ENCODE measurements around the gene CRAT. TPM values are rescaled to one million over a fixed set of nuclear protein-coding genes. Genes with fewer than 3 reads are reported as not detected.
"Not testable (repeated sequence)": the region's sequence is repeated elsewhere in the genome, so short reads cannot be mapped to it uniquely, and the experiment has no call there.

The CRAT gene
- total and polyA plus RNA-seq, 2 experiments from 2014 or later, result 4.6 to 9.9 TPM

DNA sequence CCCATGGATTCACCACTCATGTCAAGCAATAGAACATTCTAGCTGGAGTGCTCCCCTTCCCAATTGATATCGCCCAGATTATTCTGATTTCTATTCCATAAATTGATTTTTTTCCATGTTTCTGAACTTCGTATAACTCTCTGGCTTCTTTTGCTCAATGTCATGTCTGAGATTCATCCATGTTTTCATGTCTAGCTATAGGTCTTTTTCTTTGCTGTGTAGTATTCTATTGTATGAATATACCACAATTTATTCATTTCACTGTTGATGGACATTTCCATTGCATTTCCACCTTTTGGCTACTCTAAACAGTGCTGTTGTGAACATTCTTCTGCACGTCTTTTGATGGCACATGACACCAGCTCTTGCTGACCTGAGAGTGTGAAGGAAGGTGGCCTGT is 20.2 kb upstream of the CRAT start:
- no peak for ATAC-seq
- DNase-seq (ENCODE audit: low spot score), result no peak
- no peak overlapping the region for H3K4me3 ChIP-seq
- peaks cover 13% of the 10 kb centered on the region for H3K4me1 ChIP-seq (ENCODE audit: insufficient read depth)
- H3K27ac Mint-ChIP-seq, result no peak overlapping the region
- H3K36me3 Mint-ChIP-seq (ENCODE audit: low read depth), result peaks cover 61% of the 10 kb centered on the region
- peaks cover 17% of the 10 kb centered on the region; the same call in 1 of the 2 replicates for H3K36me3 ChIP-seq (ENCODE audit: insufficient read depth)
- H3K27ac ChIP-seq (ENCODE audit: low read depth), result no peak overlapping the region
- no peaks in the 10 kb centered on the region for H3K9me2 ChIP-seq (ENCODE audit: insufficient read depth)
- no peak overlapping the region for H3K4me3 Mint-ChIP-seq
- H4K20me1 ChIP-seq (replicated peaks; ENCODE audit: insufficient read depth), result 0 out of 2 replicates have a peak, but pooled peaks cover 2% of the 10 kb centered on the region
- no peaks in the 10 kb centered on the region for H3K27me3 ChIP-seq (ENCODE audit: insufficient read depth)
- H2AFZ ChIP-seq, result no peak overlapping the region
- H3K9me3 Mint-ChIP-seq, result no peaks in the 10 kb centered on the region
- peaks cover 6% of the 10 kb centered on the region for H3K27me3 Mint-ChIP-seq (ENCODE audit: insufficient read depth, low read depth, poor library complexity)
- 0 out of 2 replicates have a peak, but pooled peaks cover 9% of the 10 kb centered on the region for H3K79me2 ChIP-seq (replicated peaks; ENCODE audit: insufficient read depth)
- peaks cover 10% of the 10 kb centered on the region; the same call in 1 of the 2 replicates for H3F3A ChIP-seq (replicated peaks; ENCODE audit: low read depth)
- peaks cover 22% of the 10 kb centered on the region for H3K4me1 Mint-ChIP-seq
- no peak overlapping the region for H3K4me2 ChIP-seq
- TF ChIP-seq ZNF331 (CRISPR knock-in tag; IDR thresholded peaks at IDR 0.05; ENCODE audit: low read depth), result no peak
- no peak for TF ChIP-seq ZNF114 (CRISPR knock-in tag; IDR thresholded peaks at IDR 0.05)
- TF ChIP-seq REST (IDR thresholded peaks at IDR 0.05; ENCODE audit: unreplicated experiment), result no peak
- TF ChIP-seq, protein P1, sequence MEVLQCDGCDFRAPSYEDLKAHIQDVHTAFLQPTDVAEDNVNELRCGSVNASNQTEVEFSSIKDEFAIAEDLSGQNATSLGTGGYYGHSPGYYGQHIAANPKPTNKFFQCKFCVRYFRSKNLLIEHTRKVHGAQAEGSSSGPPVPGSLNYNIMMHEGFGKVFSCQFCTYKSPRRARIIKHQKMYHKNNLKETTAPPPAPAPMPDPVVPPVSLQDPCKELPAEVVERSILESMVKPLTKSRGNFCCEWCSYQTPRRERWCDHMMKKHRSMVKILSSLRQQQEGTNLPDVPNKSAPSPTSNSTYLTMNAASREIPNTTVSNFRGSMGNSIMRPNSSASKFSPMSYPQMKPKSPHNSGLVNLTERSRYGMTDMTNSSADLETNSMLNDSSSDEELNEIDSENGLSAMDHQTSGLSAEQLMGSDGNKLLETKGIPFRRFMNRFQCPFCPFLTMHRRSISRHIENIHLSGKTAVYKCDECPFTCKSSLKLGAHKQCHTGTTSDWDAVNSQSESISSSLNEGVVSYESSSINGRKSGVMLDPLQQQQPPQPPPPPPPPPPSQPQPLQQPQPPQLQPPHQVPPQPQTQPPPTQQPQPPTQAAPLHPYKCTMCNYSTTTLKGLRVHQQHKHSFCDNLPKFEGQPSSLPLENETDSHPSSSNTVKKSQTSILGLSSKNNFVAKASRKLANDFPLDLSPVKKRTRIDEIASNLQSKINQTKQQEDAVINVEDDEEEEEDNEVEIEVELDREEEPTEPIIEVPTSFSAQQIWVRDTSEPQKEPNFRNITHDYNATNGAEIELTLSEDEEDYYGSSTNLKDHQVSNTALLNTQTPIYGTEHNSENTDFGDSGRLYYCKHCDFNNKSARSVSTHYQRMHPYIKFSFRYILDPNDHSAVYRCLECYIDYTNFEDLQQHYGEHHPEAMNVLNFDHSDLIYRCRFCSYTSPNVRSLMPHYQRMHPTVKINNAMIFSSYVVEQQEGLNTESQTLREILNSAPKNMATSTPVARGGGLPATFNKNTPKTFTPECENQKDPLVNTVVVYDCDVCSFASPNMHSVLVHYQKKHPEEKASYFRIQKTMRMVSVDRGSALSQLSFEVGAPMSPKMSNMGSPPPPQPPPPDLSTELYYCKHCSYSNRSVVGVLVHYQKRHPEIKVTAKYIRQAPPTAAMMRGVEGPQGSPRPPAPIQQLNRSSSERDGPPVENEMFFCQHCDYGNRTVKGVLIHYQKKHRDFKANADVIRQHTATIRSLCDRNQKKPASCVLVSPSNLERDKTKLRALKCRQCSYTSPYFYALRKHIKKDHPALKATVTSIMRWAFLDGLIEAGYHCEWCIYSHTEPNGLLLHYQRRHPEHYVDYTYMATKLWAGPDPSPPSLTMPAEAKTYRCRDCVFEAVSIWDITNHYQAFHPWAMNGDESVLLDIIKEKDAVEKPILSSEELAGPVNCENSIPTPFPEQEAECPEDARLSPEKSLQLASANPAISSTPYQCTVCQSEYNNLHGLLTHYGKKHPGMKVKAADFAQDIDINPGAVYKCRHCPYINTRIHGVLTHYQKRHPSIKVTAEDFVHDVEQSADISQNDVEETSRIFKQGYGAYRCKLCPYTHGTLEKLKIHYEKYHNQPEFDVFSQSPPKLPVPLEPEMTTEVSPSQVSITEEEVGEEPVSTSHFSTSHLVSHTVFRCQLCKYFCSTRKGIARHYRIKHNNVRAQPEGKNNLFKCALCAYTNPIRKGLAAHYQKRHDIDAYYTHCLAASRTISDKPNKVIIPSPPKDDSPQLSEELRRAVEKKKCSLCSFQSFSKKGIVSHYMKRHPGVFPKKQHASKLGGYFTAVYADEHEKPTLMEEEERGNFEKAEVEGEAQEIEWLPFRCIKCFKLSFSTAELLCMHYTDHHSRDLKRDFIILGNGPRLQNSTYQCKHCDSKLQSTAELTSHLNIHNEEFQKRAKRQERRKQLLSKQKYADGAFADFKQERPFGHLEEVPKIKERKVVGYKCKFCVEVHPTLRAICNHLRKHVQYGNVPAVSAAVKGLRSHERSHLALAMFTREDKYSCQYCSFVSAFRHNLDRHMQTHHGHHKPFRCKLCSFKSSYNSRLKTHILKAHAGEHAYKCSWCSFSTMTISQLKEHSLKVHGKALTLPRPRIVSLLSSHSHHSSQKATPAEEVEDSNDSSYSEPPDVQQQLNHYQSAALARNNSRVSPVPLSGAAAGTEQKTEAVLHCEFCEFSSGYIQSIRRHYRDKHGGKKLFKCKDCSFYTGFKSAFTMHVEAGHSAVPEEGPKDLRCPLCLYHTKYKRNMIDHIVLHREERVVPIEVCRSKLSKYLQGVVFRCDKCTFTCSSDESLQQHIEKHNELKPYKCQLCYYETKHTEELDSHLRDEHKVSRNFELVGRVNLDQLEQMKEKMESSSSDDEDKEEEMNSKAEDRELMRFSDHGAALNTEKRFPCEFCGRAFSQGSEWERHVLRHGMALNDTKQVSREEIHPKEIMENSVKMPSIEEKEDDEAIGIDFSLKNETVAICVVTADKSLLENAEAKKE (CRISPR knock-in tag; IDR thresholded peaks at IDR 0.05), result no peak
- no peak for TF ChIP-seq EZH2 (IDR thresholded peaks at IDR 0.05; ENCODE audit: low read depth, unreplicated experiment)
- no peak for TF ChIP-seq POLR2AphosphoS5 (IDR thresholded peaks at IDR 0.05; ENCODE audit: low read depth)
- TF ChIP-seq JUNB (IDR thresholded peaks at IDR 0.05; ENCODE audit: unreplicated experiment), result no peak
- TF ChIP-seq EZH2phosphoT487 (IDR thresholded peaks at IDR 0.05; ENCODE audit: unreplicated experiment), result no peak
- no peak for TF ChIP-seq CREB1 (CRISPR knock-in tag; IDR thresholded peaks at IDR 0.05; ENCODE audit: low read depth)
- TF ChIP-seq, protein P2, sequence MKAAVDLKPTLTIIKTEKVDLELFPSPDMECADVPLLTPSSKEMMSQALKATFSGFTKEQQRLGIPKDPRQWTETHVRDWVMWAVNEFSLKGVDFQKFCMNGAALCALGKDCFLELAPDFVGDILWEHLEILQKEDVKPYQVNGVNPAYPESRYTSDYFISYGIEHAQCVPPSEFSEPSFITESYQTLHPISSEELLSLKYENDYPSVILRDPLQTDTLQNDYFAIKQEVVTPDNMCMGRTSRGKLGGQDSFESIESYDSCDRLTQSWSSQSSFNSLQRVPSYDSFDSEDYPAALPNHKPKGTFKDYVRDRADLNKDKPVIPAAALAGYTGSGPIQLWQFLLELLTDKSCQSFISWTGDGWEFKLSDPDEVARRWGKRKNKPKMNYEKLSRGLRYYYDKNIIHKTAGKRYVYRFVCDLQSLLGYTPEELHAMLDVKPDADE (IDR thresholded peaks at IDR 0.05), result no peak
- no peak for TF ChIP-seq NANOG (IDR thresholded peaks at IDR 0.05; ENCODE audit: borderline replicate concordance)
- no peak for TF ChIP-seq STAT1 (IDR thresholded peaks at IDR 0.05; ENCODE audit: unreplicated experiment)

GRCh38 chr9:129130271-129130670 is 19.7 kb upstream of the CRAT start:
- H3K4me2 ChIP-seq; H3K4me3 Mint-ChIP-seq; ATAC-seq; H3K27ac Mint-ChIP-seq; DNase-seq (ENCODE audit: low spot score); H3K4me3 ChIP-seq; H3K27me3 Mint-ChIP-seq (ENCODE audit: insufficient read depth, low read depth, poor library complexity); H3K9me2 ChIP-seq (ENCODE audit: insufficient read depth); H3K9me3 Mint-ChIP-seq; H2AFZ ChIP-seq; H3K27me3 ChIP-seq (ENCODE audit: insufficient read depth); H4K20me1 ChIP-seq (replicated peaks; ENCODE audit: insufficient read depth); H3K27ac ChIP-seq (ENCODE audit: low read depth): not testable (repeated sequence)
- Mint-ChIP-seq H3K4me1 (peaks cover 22% of the 10 kb centered on the region), H3K36me3 (ENCODE audit: low read depth) (peaks cover 59% of the 10 kb centered on the region)
- H3K79me2 ChIP-seq (replicated peaks; ENCODE audit: insufficient read depth), result 0 out of 2 replicates have a peak, but pooled peaks cover 14% of the 10 kb centered on the region
- H3K36me3 ChIP-seq (ENCODE audit: insufficient read depth), result peaks cover 14% of the 10 kb centered on the region; the same call in 1 of the 2 replicates
- peaks cover 10% of the 10 kb centered on the region; the same call in 1 of the 2 replicates for H3F3A ChIP-seq (replicated peaks; ENCODE audit: low read depth)
- H3K4me1 ChIP-seq (ENCODE audit: insufficient read depth), result peaks cover 16% of the 10 kb centered on the region

All from GM23338 (cell line).